SU-DHL-6 (cell line): ENCODE measurements around the gene PPM1L.

Experiments used
- EZH2phosphoT487 ChIP-seq: fragments of 200-600 bp; sonication (generic), shearing (Covaris generic); conservative IDR thresholded peaks from 2 replicates; pipeline ENCODE4 v1.6.1; 2018; ENCODE audit warnings: mild to moderate bottlenecking, antibody characterized with exemption, low read length, moderate library complexity, mixed read lengths
- TF ChIP-seq, protein P1 (sequence below): fragments of 200-600 bp; sonication (generic); IDR thresholded peaks from one replicate; pipeline ENCODE4 v1.5.1; 2017; ENCODE audit warnings: antibody characterized with exemption, mild to moderate bottlenecking, low read length, moderate library complexity; ENCODE audit not compliant: insufficient read depth, poor library complexity, severe bottlenecking

DNA sequence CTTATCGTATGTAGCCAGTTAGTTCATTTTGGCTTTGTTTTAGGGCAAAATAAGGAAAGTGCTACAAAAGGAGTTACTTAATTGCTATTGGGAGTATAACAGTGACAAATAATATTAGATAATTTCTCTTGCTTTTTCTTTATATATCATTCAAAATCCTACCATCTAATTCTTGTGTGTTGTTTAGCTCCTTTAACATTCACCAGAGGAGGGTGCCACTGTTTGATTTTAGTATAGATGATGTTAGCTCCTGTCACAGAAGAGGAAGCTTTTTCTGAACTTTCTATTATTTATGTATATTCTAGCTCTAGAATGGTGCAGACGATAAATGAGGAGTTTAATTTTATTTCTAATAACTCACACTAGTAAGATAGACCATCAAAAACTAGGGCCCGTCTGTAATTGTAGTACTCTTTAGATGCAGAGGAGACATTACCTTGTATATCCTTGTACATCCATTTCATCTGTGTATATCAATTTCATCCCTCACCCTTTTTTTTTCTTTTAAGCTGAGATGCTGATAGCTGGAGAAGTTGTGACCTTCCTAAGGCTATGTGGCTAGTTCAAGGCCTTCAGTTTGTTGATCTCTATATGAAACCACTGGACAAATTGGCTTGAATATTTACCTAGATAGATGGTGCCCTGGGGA lies 3.0 kb downstream of the PPM1L start:
- TF ChIP-seq, protein P1, sequence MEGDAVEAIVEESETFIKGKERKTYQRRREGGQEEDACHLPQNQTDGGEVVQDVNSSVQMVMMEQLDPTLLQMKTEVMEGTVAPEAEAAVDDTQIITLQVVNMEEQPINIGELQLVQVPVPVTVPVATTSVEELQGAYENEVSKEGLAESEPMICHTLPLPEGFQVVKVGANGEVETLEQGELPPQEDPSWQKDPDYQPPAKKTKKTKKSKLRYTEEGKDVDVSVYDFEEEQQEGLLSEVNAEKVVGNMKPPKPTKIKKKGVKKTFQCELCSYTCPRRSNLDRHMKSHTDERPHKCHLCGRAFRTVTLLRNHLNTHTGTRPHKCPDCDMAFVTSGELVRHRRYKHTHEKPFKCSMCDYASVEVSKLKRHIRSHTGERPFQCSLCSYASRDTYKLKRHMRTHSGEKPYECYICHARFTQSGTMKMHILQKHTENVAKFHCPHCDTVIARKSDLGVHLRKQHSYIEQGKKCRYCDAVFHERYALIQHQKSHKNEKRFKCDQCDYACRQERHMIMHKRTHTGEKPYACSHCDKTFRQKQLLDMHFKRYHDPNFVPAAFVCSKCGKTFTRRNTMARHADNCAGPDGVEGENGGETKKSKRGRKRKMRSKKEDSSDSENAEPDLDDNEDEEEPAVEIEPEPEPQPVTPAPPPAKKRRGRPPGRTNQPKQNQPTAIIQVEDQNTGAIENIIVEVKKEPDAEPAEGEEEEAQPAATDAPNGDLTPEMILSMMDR: no peak
- TF ChIP-seq EZH2phosphoT487: no peak
